ENCODE data around the gene BUD31.

- no peak for TF ChIP-seq CTCF (IDR thresholded peaks at IDR 0.05)
- TF ChIP-seq ZFX (IDR thresholded peaks at IDR 0.05; ENCODE audit: borderline replicate concordance): no peak
These were observed 27.7 kb upstream of the BUD31 start for GRCh38 chr7:99380823-99381663.
